NCI-H526 treated with DMSO at 0.1 percent for 48 hours (cell line): ENCODE results near the gene SYS1.

Experiments used
- DNase-seq: peaks from one replicate; lab custom pipeline; 2025; lab: John Stamatoyannopoulos, UW

The SYS1 gene

DNA sequence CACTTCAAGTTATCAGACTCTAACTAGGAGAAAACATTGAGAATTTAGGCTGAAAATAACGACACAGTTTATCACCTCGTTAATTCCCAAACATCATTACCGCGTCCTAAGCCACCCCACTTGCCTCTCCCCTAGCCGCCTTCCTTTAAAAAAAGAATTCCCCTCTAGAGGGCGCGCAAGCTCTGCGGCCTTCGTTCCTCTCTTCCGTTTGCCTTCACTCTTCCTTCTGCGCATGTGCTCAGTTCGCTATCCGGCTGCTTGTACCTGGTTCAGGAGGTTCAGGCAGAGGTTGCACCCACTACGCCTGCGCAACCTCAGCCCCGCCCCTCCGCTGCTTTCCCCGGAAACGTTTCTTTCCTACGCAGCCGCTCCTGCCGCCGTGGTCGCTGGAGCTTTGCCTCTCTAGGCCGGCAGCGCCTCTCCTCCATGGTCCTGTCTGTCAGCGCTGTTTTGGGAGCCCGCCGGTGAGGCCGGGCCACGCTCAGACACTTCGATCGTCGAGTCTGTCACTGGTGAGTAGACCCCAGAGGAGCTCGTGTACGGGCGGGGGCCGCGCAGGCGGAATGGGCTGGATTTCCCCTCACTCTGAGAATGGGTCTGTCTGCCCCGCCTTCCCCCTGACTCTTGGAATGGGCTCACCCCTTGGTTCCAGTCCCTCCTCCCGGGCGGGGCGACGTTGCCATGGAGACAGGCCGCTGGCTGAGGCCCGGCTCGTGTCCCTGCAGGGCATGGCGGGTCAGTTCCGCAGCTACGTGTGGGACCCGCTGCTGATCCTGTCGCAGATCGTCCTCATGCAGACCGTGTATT lies at the start of gene SYS1:
SYS1 (plus strand) TSS at position 353 of the 807 bp plus-strand sequence; CDS start at position 729, 376 bp downstream.
- peak; percentile 99 for DNase-seq

DNA sequence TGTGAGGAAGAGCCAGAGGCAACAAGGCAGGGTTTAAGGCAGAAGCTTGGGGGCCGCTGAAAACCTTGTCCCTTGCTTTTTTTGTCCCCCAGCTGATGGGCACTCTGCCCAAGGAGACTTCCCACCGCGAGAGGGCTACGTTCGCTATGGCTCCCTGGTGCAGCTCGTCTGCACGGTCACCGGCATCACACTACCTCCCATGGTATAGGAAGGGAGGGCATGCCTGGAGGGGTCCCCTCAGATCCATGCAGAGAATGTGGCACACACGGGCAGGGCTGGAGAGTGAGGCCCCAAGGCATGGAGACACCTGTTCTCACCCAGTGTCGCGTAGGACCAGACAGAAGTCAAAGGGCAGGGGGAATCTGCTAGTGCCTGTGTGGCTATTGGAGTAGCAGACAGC lies 49.0 kb upstream of the SYS1 start:
- no peak for DNase-seq

GRCh38 chr20:45315672-45316071 lies 47.3 kb upstream of the SYS1 start:
- DNase-seq, result no peak

DNA sequence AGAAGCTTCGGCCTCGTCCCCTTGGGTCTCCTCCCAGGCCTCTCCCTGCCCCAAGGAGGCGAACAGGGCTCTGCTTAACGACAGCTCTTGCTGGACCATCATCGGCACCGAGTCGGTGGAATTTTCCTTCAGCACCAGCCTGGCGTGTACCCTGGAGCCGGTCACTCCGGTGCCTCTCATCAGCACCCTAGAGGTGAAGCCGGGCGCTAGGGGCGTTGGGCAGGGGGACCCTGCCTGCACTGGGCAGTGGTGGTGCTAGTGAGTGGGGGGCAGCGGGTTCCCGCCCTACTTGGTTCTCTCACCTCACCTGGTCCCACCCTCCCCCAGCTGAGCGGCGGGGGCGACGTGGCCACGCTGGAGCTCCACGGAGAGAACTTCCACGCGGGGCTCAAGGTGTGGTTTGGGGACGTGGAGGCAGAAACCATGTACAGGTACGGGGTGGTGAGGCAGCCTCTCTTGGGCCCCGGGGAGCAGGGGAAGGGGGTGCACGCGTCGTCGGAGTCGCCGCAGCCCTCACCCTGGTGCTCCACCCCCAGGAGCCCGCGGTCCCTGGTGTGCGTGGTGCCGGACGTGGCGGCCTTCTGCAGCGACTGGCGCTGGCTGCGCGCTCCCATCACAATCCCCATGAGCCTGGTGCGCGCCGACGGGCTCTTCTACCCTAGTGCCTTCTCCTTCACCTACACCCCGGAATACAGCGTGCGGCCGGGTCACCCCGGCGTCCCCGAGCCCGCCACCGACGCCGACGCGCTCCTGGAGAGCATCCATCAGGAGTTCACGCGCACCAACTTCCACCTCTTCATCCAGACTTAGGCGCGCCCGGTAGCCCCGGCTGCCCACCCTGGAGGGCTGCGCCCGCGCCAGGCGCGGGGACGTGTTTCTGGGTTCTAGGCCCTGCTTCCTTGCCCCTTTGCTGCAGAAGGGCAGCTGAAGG lies 46.5 kb upstream of the SYS1 start:
- no peak for DNase-seq

GRCh38 chr20:45317826-45318225 lies 45.1 kb upstream of the SYS1 start:
- no peak for DNase-seq

DNA sequence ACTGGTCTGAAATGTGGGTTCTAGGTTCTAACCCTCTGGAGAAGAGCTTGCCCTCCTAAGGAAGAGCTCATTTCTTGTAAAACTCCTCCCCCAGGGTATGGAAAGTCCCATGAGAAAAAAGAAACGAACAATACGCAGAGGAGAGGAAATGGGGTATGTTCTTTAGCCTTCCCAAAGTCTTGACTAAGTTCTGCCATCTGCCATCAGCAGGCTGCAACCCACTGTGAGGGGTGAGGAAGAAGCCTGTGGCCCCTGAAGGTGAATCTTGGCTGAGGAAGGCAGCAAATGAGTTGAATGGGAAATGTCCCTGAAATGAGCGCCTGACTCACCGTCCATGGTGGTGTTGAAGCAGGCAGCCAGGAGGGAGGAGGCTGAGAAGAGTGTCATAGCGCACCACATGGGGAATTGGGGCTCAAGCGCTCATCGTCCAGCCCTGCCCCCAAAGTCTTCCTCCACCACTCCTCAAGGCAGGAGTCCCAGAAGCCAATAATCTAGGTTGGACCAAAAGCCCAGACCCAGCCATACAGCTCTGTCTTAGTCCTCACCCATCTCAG lies 44.5 kb upstream of the SYS1 start:
- no peak for DNase-seq

GRCh38 chr20:45318948-45319347 lies 44.0 kb upstream of the SYS1 start:
- no peak for DNase-seq

DNA sequence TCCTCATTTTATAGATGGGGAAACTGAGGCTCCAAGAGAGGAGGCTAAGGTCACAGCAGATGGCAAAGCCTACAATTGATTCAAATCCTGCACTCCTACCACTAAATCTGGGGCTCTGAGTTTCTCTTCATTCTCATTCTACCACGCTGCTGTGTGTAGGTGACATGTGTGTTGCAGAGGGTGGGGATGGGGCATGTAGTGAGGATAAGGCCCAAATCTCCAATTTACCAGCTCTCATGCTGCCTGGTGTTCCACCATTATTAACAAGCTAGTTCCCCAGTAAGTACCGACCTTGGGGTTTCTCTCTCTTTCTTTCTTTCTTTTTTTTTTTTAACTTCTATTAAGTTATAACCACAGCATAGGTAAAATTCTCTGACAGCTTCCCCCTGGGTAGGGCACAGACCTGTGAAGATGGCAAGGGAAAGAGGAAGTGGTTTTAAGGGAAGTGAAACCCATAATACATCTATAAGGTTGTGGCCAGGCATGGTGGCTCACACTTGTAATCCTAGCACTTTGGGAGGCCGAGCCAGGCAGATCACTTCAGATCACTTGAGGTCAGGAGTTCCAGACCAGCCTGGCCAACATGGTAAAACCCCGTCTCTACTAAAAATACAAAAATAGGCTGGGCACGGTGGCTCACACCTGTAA lies 41.9 kb upstream of the SYS1 start:
- no peak for DNase-seq

DNA sequence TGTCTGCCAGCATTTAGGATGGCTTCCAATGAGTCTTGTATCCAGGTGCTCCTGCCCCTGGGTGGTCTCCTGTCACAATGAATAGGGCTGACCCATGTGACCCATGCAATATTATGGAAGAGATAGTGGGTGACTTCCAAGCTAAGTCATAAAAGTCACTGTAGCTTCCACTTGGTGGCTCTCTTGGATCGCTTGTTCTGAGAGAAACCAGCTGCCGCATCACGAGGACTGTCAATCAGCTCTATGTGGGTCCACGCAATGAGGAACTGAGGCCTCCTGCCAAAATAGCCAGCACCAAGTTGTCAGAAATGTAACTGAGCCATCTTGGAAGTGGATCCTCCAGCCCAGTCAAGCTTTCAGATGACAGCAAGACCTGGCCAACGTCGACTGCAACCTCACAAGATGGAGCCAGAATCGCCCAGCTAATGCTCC lies 40.0 kb upstream of the SYS1 start:
- no peak for DNase-seq

GRCh38 chr20:45323731-45324130 lies 39.2 kb upstream of the SYS1 start:
- DNase-seq, result no peak

- no peak for DNase-seq
Measured at GRCh38 chr20:45325371-45325770, 37.6 kb upstream of the SYS1 start.

DNA sequence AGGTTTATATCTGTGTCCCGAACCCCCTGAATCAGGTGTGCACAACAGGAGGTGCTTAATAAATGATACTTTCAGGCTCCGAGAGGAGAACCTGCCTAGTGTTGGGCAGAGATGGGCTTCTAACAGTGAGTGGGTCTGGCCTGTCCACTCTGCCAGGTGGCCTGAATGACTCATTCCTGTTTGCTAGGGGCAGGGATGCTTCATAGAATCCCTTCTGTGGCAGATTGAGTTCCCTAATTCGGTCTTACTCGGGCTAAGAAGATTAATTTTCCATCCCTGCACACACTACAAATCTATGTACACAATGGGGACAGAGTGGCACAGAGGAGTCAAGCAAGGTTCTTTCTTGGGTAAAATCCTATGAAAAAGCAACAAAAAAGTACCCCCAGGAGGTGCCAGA lies 34.5 kb upstream of the SYS1 start:
- no peak for DNase-seq

DNA sequence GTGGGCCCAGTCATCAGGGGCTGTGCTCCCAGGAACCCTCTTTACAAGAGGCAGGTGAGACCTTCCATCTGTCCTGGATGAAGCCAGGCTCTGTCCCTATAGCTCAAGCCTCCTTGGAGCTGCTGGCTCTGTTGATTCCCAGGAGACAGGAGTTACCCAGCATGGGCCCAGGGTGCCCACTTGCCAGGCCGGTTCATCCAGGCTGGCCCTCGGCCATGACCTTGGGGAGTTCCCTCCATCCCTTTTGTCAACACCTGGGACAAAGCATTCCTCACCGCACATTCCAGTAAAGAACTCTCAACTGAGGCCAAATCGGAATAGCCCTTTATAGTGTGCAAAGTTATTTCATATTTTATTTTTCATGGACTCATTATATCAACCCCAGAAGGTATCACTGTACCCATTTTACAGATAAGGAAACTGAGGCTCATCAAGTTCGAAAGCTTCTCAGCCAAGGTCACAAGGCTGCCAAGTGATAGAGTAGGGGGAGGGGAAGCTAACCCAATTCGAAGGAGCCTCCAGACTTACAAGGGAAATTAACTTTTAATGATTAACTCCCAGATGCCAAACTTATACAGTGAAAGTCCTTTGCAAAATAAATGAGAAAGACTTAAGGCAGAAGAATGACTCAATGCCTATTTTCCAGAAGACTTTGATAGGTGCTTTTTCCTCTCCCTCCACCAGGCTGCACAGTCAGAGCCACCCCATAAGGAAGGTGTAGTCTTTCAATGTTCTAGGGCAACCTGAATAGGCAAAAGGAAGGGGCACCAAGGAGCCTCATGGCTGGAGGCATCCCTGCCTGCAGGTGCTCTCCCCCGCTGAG lies 33.2 kb upstream of the SYS1 start:
- no peak for DNase-seq

- DNase-seq, result no peak
Measured at GRCh38 chr20:45330476-45330875, 32.5 kb upstream of the SYS1 start.

- no peak for DNase-seq
Measured at GRCh38 chr20:45336530-45337366, 26.2 kb upstream of the SYS1 start.

GRCh38 chr20:45337367-45338120 lies 25.4 kb upstream of the SYS1 start:
- no peak for DNase-seq

DNA sequence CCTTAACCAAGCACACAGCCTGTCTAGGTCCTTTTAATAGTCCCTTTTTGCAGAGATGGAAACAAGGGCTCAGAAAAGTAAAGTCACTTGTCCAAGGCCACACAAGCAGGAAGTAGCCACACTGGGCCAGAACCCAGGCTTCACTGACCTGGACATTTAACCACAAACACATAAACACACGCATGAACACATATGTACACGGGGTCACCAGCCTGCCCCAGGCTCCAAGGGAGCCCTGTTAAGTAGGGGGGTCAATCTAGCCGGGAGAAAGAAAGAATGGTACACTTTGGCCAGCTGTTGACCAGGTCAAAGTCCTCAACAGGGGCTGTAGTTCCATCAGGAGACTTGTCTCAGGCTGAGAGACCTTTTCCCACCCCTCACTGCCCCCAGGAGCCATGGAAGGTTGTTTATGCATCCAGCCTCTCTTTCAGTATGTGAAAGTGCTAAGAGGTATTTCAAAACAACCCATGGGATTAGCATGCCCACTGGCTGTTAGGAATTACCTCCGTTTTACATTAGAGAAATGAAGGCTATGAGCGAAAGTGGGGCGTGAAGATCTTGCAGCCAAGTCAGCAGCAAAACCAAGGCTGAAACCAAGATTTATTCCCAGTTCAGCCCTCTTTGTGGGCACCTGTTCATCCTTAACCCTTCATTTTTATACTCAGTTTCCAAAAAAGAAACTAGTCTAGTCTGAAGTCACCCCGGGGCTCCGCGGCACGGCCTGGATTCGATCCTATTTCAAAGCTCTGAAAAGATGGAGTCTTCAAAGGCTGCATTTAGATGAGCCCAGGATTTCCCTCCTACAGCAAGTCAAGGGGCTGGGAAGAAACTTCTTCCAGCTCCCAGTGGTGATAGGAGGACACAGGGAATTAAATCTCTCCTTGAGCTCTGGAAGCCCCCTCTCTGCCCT lies 24.6 kb upstream of the SYS1 start:
- DNase-seq, result no peak

GRCh38 chr20:45339084-45339483 lies 23.9 kb upstream of the SYS1 start:
- DNase-seq, result no peak

- DNase-seq, result no peak
Measured at GRCh38 chr20:45339799-45340198, 23.2 kb upstream of the SYS1 start.
